ENCODE measurements around the gene SNRPD1. TPM values are rescaled to one million over a fixed set of nuclear protein-coding genes. Genes with fewer than 3 reads are reported as not detected.

Gene SNRPD1
- total RNA-seq, 5 donors from 2014 or later (not counting 1 experiment from before 2014, with no cell fraction given): 18.7 to 31.2 (median 30.7) TPM

DNA sequence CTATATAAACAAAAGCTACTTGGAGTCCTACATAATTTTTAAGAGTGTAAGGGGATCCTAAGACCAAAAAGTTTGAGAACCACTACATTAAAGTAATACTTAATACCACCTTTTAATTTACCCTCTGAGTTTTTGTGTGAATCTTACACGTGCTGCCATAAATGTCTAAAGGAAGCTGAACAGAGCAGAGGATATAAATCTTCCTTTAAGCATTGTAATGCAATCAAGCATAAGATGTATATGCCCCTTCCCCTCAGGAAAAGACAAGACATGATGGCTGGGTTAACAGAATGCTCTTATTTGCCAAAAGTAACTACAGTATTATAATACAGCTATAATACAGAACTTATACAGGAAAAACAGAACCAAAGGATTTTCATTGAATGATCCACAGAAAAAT is 14.5 kb upstream of the SNRPD1 start:
- ATAC-seq (replicated peaks in 1 of 4) (no peak), DNase-seq (no peak)
- Mint-ChIP-seq H3K27ac (no peak overlapping the region), H3K4me3 (peak overlapping the region in 2 of 3 donors; percentile 7 to 93), H3K4me1 (peaks cover 46 to 57% (median 48%) of the 10 kb centered on the region in 3 donors), H3K27me3 (no peaks in the 10 kb centered on the region), H3K9me3 (no peaks in the 10 kb centered on the region), H3K36me3 (peaks cover 7% of the 10 kb centered on the region)
- Histone ChIP-seq H3K27me3 (replicated peaks in 1 of 2; ENCODE audit: control insufficient read depth in 2 of 2, extremely low read depth in 1 of 2, insufficient read depth in 2 of 2, low read length in 1 of 2) (no peaks in the 10 kb centered on the region), H3K4me3 (ENCODE audit: control insufficient read depth in 1 of 2, extremely low read depth in 1 of 2, low read length in 1 of 2) (no peak overlapping the region), H3K4me1 (ENCODE audit: control insufficient read depth in 1 of 2, extremely low read depth in 1 of 2, insufficient read depth in 2 of 2, low read length in 2 of 2) (peaks cover 15 to 35% of the 10 kb centered on the region in 2 experiments), H3K36me3 (ENCODE audit: control insufficient read depth in 2 of 2, extremely low read depth in 1 of 2, insufficient read depth in 1 of 2, low read length in 1 of 2) (no peaks in the 10 kb centered on the region), H3K9me3 (no peaks in the 10 kb centered on the region), H3K27ac (ENCODE audit: low read length) (no peak overlapping the region)
- ChIA-PET POLR2A (interaction anchor here (0.6 to 0.7 kb wide), 2 partner anchors 19 to 70 kb away, joined by 3 to 4 read pairs; no protein-coding TSS in a partner anchor), CTCF (interaction anchor here (0.6 to 1.8 kb wide), 6 partner anchors 12 to 85 kb away, joined by 3 to 13 read pairs (median 6); partner anchors contain the start of gene SNRPD1 (in 1 of the 2))
- no CpG with 5 or more reads among the region's 1 CpG for WGBS (ENCODE audit: insufficient coverage)

DNA sequence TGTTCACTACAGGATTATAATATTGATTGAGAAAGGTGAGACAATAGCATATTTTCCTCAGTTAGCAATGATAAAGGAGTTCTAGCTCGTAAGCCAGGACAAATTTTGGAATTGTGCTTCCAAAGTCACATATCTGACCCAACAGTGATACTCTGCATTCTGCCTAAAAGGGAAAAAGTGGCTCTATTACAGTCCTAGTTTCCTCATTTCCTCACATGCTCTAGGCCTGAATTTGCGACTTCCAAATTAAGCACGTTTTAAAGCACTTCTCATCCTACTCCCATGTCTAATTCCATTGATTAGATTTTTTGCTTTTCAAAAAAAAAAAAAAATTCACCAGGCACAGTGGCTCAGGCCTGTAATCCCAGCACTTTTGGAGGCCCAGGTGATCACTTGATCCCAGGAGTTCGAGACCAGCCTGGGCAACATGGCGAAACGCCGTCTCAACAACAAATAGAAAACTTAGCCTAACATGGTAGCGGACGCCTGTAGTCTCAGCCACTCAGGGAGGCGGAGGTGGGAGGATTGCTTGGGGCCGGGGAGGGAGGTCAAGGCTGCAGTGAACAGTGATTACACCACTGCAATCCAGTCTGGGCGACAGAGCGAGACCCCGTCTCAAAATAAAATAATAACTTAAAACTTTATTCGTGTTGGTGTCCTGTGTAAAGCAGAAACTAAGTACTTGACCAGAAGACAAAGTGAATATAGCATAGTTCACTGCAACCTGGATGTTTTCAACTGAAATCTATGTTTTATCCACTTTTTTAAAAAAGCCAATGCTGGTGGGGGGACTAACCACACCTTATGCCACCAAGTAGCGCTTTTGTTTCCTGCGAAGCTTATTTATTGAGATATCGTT is 13.2 kb upstream of the SNRPD1 start:
- Mint-ChIP-seq H3K27ac (peak overlapping the region; percentile 99), H3K4me1 (peaks cover 41 to 50% (median 44%) of the 10 kb centered on the region in 3 donors), H3K36me3 (peaks cover 5% of the 10 kb centered on the region), H3K27me3 (no peaks in the 10 kb centered on the region), H3K9me3 (no peaks in the 10 kb centered on the region), H3K4me3 (peak overlapping the region; percentile 93 to 96 (median 95))
- Histone ChIP-seq H3K27ac (ENCODE audit: low read length) (peak overlapping the region; percentile 90), H3K36me3 (ENCODE audit: control insufficient read depth in 2 of 2, extremely low read depth in 1 of 2, insufficient read depth in 1 of 2, low read length in 1 of 2) (no peaks in the 10 kb centered on the region), H3K27me3 (replicated peaks in 1 of 2; ENCODE audit: control insufficient read depth in 2 of 2, extremely low read depth in 1 of 2, insufficient read depth in 2 of 2, low read length in 1 of 2) (no peaks in the 10 kb centered on the region), H3K4me3 (ENCODE audit: control insufficient read depth in 1 of 2, extremely low read depth in 1 of 2, low read length in 1 of 2) (peak overlapping the region; percentile 74 to 84), H3K9me3 (no peaks in the 10 kb centered on the region), H3K4me1 (ENCODE audit: control insufficient read depth in 1 of 2, extremely low read depth in 1 of 2, insufficient read depth in 2 of 2, low read length in 2 of 2) (peaks cover 15 to 32% of the 10 kb centered on the region in 2 experiments)
- WGBS (ENCODE audit: insufficient coverage): 76% methylated on average over 6 of the region's 18 CpGs
- ChIA-PET POLR2A (interaction anchor here in 1 of 2 donors (0.6 to 3.3 kb wide), 4 partner anchors 15 to 141 kb away, joined by 3 to 28 read pairs (median 8); partner anchors contain the start of gene MIB1), CTCF (interaction anchor here (2.1 to 3.1 kb wide), 3 partner anchors 12 to 15 kb away, joined by 8 to 83 read pairs (median 38); partner anchors contain the start of gene SNRPD1 (in 2 of the 2))
- no peak for ATAC-seq (replicated peaks in 1 of 4)
- no peak for DNase-seq

DNA sequence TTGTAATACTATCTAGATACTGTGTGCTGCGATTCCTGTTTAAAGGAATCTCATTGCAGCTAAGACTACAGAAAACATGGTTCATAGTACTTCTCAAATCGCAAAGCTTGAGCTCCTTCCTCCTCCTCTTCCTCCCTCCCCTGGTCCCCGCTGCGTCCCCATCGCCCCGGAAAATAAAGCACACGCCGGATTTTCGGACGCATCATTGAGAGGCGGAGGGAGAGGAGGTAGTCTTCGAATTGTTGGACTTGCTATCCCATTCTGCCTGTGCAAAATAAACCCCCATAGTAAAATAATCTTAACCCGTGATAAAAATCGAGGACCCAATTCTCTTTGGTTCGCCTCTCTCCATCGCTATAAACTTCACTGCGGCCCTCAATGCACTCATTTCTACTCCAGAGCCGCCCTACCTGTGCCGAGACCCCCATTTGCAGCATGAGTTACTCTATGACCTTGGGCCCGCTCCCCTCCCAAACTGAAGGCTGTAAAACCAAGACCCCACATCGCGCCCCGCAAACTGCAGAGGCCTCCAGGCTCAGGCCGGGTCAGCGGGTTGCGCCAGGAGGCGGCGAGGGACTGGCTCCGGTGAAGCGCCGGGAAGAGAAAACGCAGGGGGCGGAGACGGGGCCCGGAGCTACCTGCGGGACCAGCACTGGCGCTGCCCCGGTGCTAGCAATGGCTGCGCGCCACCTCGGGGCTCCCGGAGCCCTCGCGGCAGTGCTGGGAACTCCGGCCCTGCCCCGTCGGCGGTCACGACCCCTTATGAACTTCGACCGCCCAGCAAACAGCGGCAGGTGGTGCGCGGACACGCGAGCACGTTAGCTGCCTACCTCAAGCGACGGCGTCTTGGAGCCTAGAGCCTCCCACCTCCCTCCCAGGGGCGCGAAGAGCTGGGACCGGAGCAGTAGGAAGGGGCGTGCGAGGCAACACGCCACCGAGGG is 12.3 kb upstream of the SNRPD1 start:
- Mint-ChIP-seq H3K27ac (peak overlapping the region; percentile 99), H3K36me3 (no peaks in the 10 kb centered on the region), H3K4me1 (peaks cover 38 to 47% (median 40%) of the 10 kb centered on the region in 3 donors), H3K4me3 (peak overlapping the region; percentile 93 to 96 (median 95)), H3K27me3 (no peaks in the 10 kb centered on the region), H3K9me3 (no peaks in the 10 kb centered on the region)
- CTCF ChIA-PET: interaction anchor here (0.5 to 3.1 kb wide), 19 partner anchors 11 to 1386 kb away, joined by 3 to 83 read pairs (median 5); partner anchors contain the start of genes SNRPD1 (in 2 of the 2), ABHD3 (in 1 of the 2), MIB1 (in 1 of the 2) and ROCK1 (in 1 of the 2)
- Histone ChIP-seq H3K9me3 (no peaks in the 10 kb centered on the region), H3K4me1 (ENCODE audit: control insufficient read depth in 1 of 2, extremely low read depth in 1 of 2, insufficient read depth in 2 of 2, low read length in 2 of 2) (peaks cover 15 to 31% of the 10 kb centered on the region in 2 experiments), H3K36me3 (ENCODE audit: control insufficient read depth in 2 of 2, extremely low read depth in 1 of 2, insufficient read depth in 1 of 2, low read length in 1 of 2) (no peaks in the 10 kb centered on the region), H3K27me3 (replicated peaks in 1 of 2; ENCODE audit: control insufficient read depth in 2 of 2, extremely low read depth in 1 of 2, insufficient read depth in 2 of 2, low read length in 1 of 2) (no peaks in the 10 kb centered on the region), H3K4me3 (ENCODE audit: control insufficient read depth in 1 of 2, extremely low read depth in 1 of 2, low read length in 1 of 2) (peak overlapping the region; percentile 74 to 84), H3K27ac (ENCODE audit: low read length) (peak overlapping the region; percentile 90)
- POLR2A ChIA-PET: interaction anchor here (0.5 to 3.3 kb wide), 13 partner anchors 9 to 488 kb away, joined by 3 to 28 read pairs (median 4); partner anchors contain the start of genes SNRPD1 (in 2 of the 2), ABHD3 (in 1 of the 2), MIB1 (in 1 of the 2) and ROCK1 (in 1 of the 2)
- DNase-seq: peak in 8 of 35 experiments; percentile 8 to 63 (median 56)
- 0% methylated on average over 48 of the region's 67 CpGs for WGBS (ENCODE audit: insufficient coverage)
- peak; percentile 68 to 69 (median 68) for ATAC-seq (replicated peaks in 1 of 4)

DNA sequence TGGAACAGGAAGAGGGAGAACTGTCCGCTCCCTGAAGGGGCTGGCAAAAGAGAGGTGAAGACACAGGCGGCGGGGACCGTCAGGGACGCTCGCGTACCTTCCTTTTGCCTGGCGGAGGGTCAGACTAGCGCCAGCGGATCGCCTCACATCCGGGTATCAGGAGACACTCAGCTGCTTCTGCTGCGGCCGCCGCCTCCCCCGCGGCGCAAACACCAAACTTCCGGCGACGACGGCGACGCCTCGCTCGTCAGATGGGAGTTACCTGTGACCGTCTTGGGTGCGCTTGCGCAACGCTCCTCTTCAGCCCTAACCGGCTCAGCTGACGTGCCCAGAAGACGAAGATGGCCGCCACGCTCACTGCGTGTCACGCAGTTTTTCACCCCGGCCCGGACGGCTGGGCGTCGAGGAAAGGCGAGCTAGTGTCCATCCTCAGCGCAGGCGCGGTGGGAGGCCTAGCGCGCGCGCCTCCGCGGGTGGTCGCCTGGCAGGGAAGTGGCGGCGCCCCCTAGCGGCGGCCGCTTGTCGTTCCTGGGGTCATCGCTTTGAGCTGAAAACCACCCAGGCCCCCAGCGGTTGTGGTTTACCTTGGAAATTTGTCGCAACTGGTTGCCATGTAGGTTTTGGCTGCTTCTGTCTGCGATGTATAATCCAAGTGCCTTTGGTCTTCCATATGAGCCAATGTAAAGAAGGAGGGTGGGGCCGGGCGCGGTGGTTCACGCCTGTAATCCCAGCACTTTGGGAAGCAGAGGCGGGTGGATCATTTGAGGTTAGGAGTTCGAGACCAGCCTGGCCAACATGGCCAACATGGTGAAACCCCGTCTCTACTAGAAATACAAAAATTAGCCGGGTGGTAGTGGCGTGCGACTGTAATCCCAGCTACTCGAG is 11.3 kb upstream of the SNRPD1 start, which contains the start of gene ESCO1:
ESCO1 (minus strand) TSS at position 179 of the 885 bp plus-strand sequence. CDS start 25,861 bp downstream, outside the sequence.
- H3K4me1 ChIP-seq (ENCODE audit: control insufficient read depth in 1 of 2, extremely low read depth in 1 of 2, insufficient read depth in 2 of 2, low read length in 2 of 2): peaks cover 15 to 31% of the 10 kb centered on the region in 2 experiments
- no peaks in the 10 kb centered on the region for H3K9me3 Mint-ChIP-seq
- peaks cover 38 to 51% (median 42%) of the 10 kb centered on the region in 3 donors for H3K4me1 Mint-ChIP-seq

DNA sequence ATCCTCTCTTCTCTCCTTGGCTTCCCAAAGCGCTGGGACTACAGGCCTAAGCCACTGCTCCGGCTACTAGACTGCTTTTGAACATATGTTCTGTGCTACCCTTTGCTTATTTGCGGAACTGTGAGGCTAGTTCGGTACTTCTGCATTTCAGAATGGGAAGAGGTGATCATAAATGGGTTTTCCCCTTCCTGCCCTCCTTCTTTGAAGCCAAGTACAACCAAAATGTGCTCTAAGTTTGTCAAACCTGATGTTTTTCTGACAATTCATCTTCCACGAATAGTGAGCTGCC is 9.9 kb upstream of the SNRPD1 start:
- Mint-ChIP-seq H3K4me3 (peak overlapping the region in 2 of 3 donors; percentile 31 to 93), H3K4me1 (peaks cover 34 to 43% (median 34%) of the 10 kb centered on the region in 3 donors), H3K27me3 (no peaks in the 10 kb centered on the region), H3K36me3 (no peaks in the 10 kb centered on the region), H3K9me3 (no peaks in the 10 kb centered on the region), H3K27ac (peak overlapping the region; percentile 46 to 61)
- 83% methylated on average over 1 of the region's 5 CpGs for WGBS (ENCODE audit: insufficient coverage)
- Histone ChIP-seq H3K4me1 (ENCODE audit: control insufficient read depth in 1 of 2, extremely low read depth in 1 of 2, insufficient read depth in 2 of 2, low read length in 2 of 2) (peaks cover 12 to 28% of the 10 kb centered on the region in 2 experiments), H3K27me3 (replicated peaks in 1 of 2; ENCODE audit: control insufficient read depth in 2 of 2, extremely low read depth in 1 of 2, insufficient read depth in 2 of 2, low read length in 1 of 2) (no peaks in the 10 kb centered on the region), H3K4me3 (ENCODE audit: control insufficient read depth in 1 of 2, extremely low read depth in 1 of 2, low read length in 1 of 2) (no peak overlapping the region), H3K9me3 (no peaks in the 10 kb centered on the region), H3K36me3 (ENCODE audit: control insufficient read depth in 2 of 2, extremely low read depth in 1 of 2, insufficient read depth in 1 of 2, low read length in 1 of 2) (no peaks in the 10 kb centered on the region), H3K27ac (ENCODE audit: low read length) (no peak overlapping the region)
- DNase-seq: peak in 2 of 35 experiments; percentile 12 to 17
- CTCF ChIA-PET: interaction anchor here in 1 of 2 donors (0.8 kb wide), 1 partner anchor 82 kb away, joined by 3 read pairs; no protein-coding TSS in a partner anchor
- POLR2A ChIA-PET: interaction anchor here in 1 of 2 donors (0.9 to 1.0 kb wide), 2 partner anchors 12 to 80 kb away, joined by 4 to 12 read pairs; no protein-coding TSS in a partner anchor
- ATAC-seq (replicated peaks in 1 of 4): no peak

More for the DNA sequence above, 11.3 kb upstream of the SNRPD1 start, which contains the start of gene ESCO1:
- WGBS (ENCODE audit: insufficient coverage): 4% methylated on average over 68 of the region's 74 CpGs
- H3K4me3 ChIP-seq (ENCODE audit: control insufficient read depth in 1 of 2, extremely low read depth in 1 of 2, low read length in 1 of 2): peak within 1 kb of the TSS; percentile 74 to 84
- ATAC-seq (replicated peaks in 1 of 4) (peak; percentile 88 to 91 (median 88)), DNase-seq (peak; percentile 85 to 98 (median 93))
- no peaks in the 10 kb centered on the region for H3K27me3 ChIP-seq (replicated peaks in 1 of 2; ENCODE audit: control insufficient read depth in 2 of 2, extremely low read depth in 1 of 2, insufficient read depth in 2 of 2, low read length in 1 of 2)
- peak within 1 kb of the TSS; percentile 93 to 96 (median 95) for H3K4me3 Mint-ChIP-seq
- no peaks in the 10 kb centered on the region for H3K36me3 ChIP-seq (ENCODE audit: control insufficient read depth in 2 of 2, extremely low read depth in 1 of 2, insufficient read depth in 1 of 2, low read length in 1 of 2)
- H3K36me3 Mint-ChIP-seq: no peaks in the 10 kb centered on the region
- H3K27me3 Mint-ChIP-seq: no peaks in the 10 kb centered on the region
- POLR2A ChIA-PET: interaction anchor here (0.5 to 3.3 kb wide), 16 partner anchors 9 to 1339 kb away, joined by 3 to 28 read pairs (median 4); partner anchors contain the start of genes MIB1 (in 2 of the 2), SNRPD1 (in 2 of the 2), ABHD3 (in 1 of the 2) and ROCK1 (in 1 of the 2)
- CTCF ChIA-PET: interaction anchor here (0.5 to 3.1 kb wide), 26 partner anchors 10 to 489 kb away, joined by 3 to 83 read pairs (median 5); partner anchors contain the start of genes SNRPD1 (in 2 of the 2), ABHD3 (in 1 of the 2), MIB1 (in 1 of the 2) and ROCK1 (in 1 of the 2)
- H3K9me3 ChIP-seq: no peaks in the 10 kb centered on the region
- H3K27ac ChIP-seq (ENCODE audit: low read length): peak within 1 kb of the TSS; percentile 90
- H3K27ac Mint-ChIP-seq: peak within 1 kb of the TSS; percentile 99

Data from T-cell (primary cell).